H1 (cell line): ENCODE data around the gene DRGX. TPM values are rescaled to one million over a fixed set of nuclear protein-coding genes. Genes with fewer than 3 reads are reported as not detected.

Experiments
- CTCF ChIA-PET: fragments of 300-600 bp; sonication (Branson Sonifier 250); formaldehyde crosslinking; loops from one replicate; lab custom pipeline; 2021; ENCODE audit not compliant: partially characterized antibody; lab: Charles Lee
- POLR2A ChIA-PET: fragments of 300-600 bp; sonication (Branson Sonifier 250); formaldehyde crosslinking; loops from one replicate; lab custom pipeline; 2021; ENCODE audit warnings: inconsistent platforms; ENCODE audit not compliant: partially characterized antibody; lab: Charles Lee
- DNase-seq, 2 experiments: peaks; one replicate each; pipeline versions ENCODE4 v3.0.0 to v3.0.0-alpha.2; 2010 to 2022; ENCODE audit warnings: low spot score in 2 of 2, low read depth in 1 of 2, mixed read lengths in 1 of 2
- FAIRE-seq: peaks from 2 replicates; lab custom pipeline; 2011; peaks lifted over from hg19 to GRCh38; lab: Jason Lieb, UNC
- H2AFZ ChIP-seq: 2 replicates; pipeline ENCODE4 v1.8.1; 2012; ENCODE audit warnings: low read length, inconsistent platforms
- H2AK5ac ChIP-seq: 2 replicates; pipeline ENCODE4 v1.6.1; 2013; ENCODE audit warnings: low read depth, low read length
- H2BK120ac ChIP-seq: replicated peaks from 2 replicates; pipeline ENCODE3; 2013; ENCODE audit warnings: low read depth, low read length, inconsistent platforms
- H2BK12ac ChIP-seq: 2 replicates; pipeline ENCODE4 v1.6.1; 2013; ENCODE audit warnings: low read depth, low read length
- H2BK15ac ChIP-seq: 2 replicates; pipeline ENCODE4 v1.6.1; 2013; ENCODE audit warnings: low read length
- H2BK20ac ChIP-seq: 2 replicates; pipeline ENCODE4 v1.6.1; 2013; ENCODE audit warnings: low read length
- H2BK5ac ChIP-seq: 2 replicates; pipeline ENCODE4 v1.6.1; 2013; ENCODE audit warnings: low read depth, low read length
- H3K14ac ChIP-seq: 2 replicates; pipeline ENCODE4 v1.6.1; 2013; ENCODE audit warnings: inconsistent platforms; ENCODE audit not compliant: insufficient read length
- H3K18ac ChIP-seq: 2 replicates; pipeline ENCODE4 v1.6.1; 2013; ENCODE audit warnings: low read length; ENCODE audit errors: extremely low read depth
- H3K23ac ChIP-seq: 2 replicates; pipeline ENCODE4 v1.6.1; 2013; ENCODE audit warnings: inconsistent platforms; ENCODE audit not compliant: insufficient read length
- H3K23me2 ChIP-seq: 2 replicates; pipeline ENCODE4 v1.6.1; 2013; ENCODE audit warnings: low read depth, low read length
- H3K27ac ChIP-seq: 2 replicates; pipeline ENCODE4 v1.6.1; 2011; ENCODE audit warnings: low read depth, low read length, inconsistent platforms
- H3K27me3 ChIP-seq, 4 experiments: replicated peaks in 1 of 4; 1 replicate in 1 of 4; 2 replicates in 3 of 4; pipeline versions ENCODE4 v1.6.1 to v1.8.1; 2011 to 2013; ENCODE audit warnings: low read length in 3 of 4, mild to moderate bottlenecking in 3 of 4, inconsistent platforms in 2 of 4, mixed read lengths in 2 of 4, moderate library complexity in 1 of 4; ENCODE audit not compliant: control insufficient read depth in 3 of 4, insufficient read depth in 3 of 4; ENCODE audit errors: extremely low read depth in 1 of 4
- H3K36me3 ChIP-seq, 4 experiments: 2 replicates each; pipeline versions ENCODE4 v1.6.1 to v1.8.1; 2011 to 2013; ENCODE audit warnings: mild to moderate bottlenecking in 4 of 4, low read length in 3 of 4, moderate library complexity in 2 of 4, control low read depth in 1 of 4, inconsistent platforms in 1 of 4; ENCODE audit not compliant: insufficient read depth in 4 of 4, control insufficient read depth in 2 of 4
- H3K4ac ChIP-seq: replicated peaks from 2 replicates; pipeline ENCODE3; 2013; ENCODE audit warnings: low read length, low read depth, mixed read lengths, inconsistent platforms; ENCODE audit not compliant: insufficient read length
- H3K4me1 ChIP-seq, 4 experiments: replicated peaks in 1 of 4; 1 replicate in 1 of 4; 2 replicates in 3 of 4; pipeline versions ENCODE4 v1.6.1 to v1.8.1; 2011 to 2013; ENCODE audit warnings: low read length in 3 of 4, inconsistent platforms in 2 of 4, mixed read lengths in 1 of 4; ENCODE audit not compliant: insufficient read depth in 4 of 4, control insufficient read depth in 3 of 4
- H3K4me2 ChIP-seq, 2 experiments: 2 replicates each; pipeline versions ENCODE4 v1.6.1 to v1.8.1; 2011 to 2013; ENCODE audit warnings: low read depth in 2 of 2, low read length in 2 of 2, control low read depth in 1 of 2, inconsistent platforms in 1 of 2, mild to moderate bottlenecking in 1 of 2; ENCODE audit not compliant: insufficient read depth in 1 of 2
- H3K4me3 ChIP-seq, 4 experiments: fragments of 200-600, 300-600 bp in 1 of 4; sonication (generic), shearing (Covaris generic), sonication (Bioruptor Twin) in 1 of 4; 2 replicates each; pipeline versions ENCODE4 v1.5.1 to v1.8.1; 2011 to 2016; ENCODE audit warnings: low read length in 4 of 4, low read depth in 3 of 4, control low read depth in 2 of 4, inconsistent platforms in 2 of 4, mild to moderate bottlenecking in 2 of 4, mixed read lengths in 1 of 4, moderate library complexity in 1 of 4; ENCODE audit not compliant: insufficient read depth in 2 of 4; ENCODE audit errors: extremely low read depth in 1 of 4
- H3K56ac ChIP-seq: replicated peaks from 2 replicates; pipeline ENCODE3; 2013; ENCODE audit warnings: low read depth, mild to moderate bottlenecking, mixed read lengths, low read length, inconsistent platforms; ENCODE audit not compliant: insufficient read length
- H3K79me1 ChIP-seq: 2 replicates; pipeline ENCODE4 v1.6.1; 2013; ENCODE audit warnings: low read depth, low read length, control low read depth
- H3K79me2 ChIP-seq, 2 experiments: 2 replicates each; pipeline versions ENCODE4 v1.6.1 to v1.8.1; 2012 to 2013; ENCODE audit warnings: low read length in 2 of 2, mild to moderate bottlenecking in 2 of 2, inconsistent platforms in 1 of 2; ENCODE audit not compliant: insufficient read depth in 2 of 2, control insufficient read depth in 1 of 2
- H3K9ac ChIP-seq, 4 experiments: replicated peaks in 1 of 4; 1 replicate in 1 of 4; 2 replicates in 3 of 4; pipeline versions ENCODE4 v1.6.1 to v1.8.1; 2011 to 2013; ENCODE audit warnings: low read depth in 3 of 4, low read length in 3 of 4, control low read depth in 2 of 4, mild to moderate bottlenecking in 2 of 4, moderate library complexity in 2 of 4, inconsistent platforms in 1 of 4; ENCODE audit errors: extremely low read depth in 1 of 4
- H3K9me3 ChIP-seq, 2 experiments: 2 replicates each; pipeline versions ENCODE4 v1.6.1 to v1.8.1; 2012 to 2013; ENCODE audit warnings: mild to moderate bottlenecking in 2 of 2, moderate library complexity in 2 of 2, control low read depth in 1 of 2, inconsistent platforms in 1 of 2, low read depth in 1 of 2, low read length in 1 of 2, mixed read lengths in 1 of 2; ENCODE audit not compliant: insufficient read depth in 2 of 2
- H4K20me1 ChIP-seq, 2 experiments: replicated peaks in 1 of 2; 2 replicates each; pipeline versions ENCODE3 to v1.8.1; 2011 to 2013; ENCODE audit warnings: inconsistent platforms in 2 of 2, low read length in 2 of 2, mild to moderate bottlenecking in 1 of 2; ENCODE audit not compliant: insufficient read depth in 2 of 2, control insufficient read depth in 1 of 2
- H4K5ac ChIP-seq: 2 replicates; pipeline ENCODE4 v1.6.1; 2013; ENCODE audit warnings: low read length, low read depth, mixed read lengths, inconsistent platforms; ENCODE audit not compliant: insufficient read length
- H4K8ac ChIP-seq: 2 replicates; pipeline ENCODE4 v1.8.0; 2013; ENCODE audit warnings: mild to moderate bottlenecking, moderate library complexity, low read length, inconsistent platforms; ENCODE audit not compliant: insufficient read depth; ENCODE audit errors: extremely low read depth
- H4K91ac ChIP-seq: replicated peaks from 2 replicates; pipeline ENCODE3; 2013; ENCODE audit warnings: low read length, mixed read lengths, inconsistent platforms; ENCODE audit not compliant: insufficient read length
- CBX8 ChIP-seq: fragments of 300-800, 300-1000 bp; sonication (generic); IDR thresholded peaks from 2 replicates; pipeline ENCODE4 v1.7.1; 2016; ENCODE audit warnings: low read depth, low read length, borderline replicate concordance
- CTBP2 ChIP-seq: IDR thresholded peaks from 2 replicates; pipeline ENCODE4 v1.7.0; 2011; ENCODE audit warnings: borderline replicate concordance, mild to moderate bottlenecking, moderate library complexity, mixed read lengths, low read length; ENCODE audit not compliant: insufficient read depth, insufficient read length
- EZH2 ChIP-seq: fragments of 200-600 bp; sonication (generic); IDR thresholded peaks from 2 replicates; pipeline ENCODE4 v1.7.1; 2012; ENCODE audit warnings: low read depth, mild to moderate bottlenecking, moderate library complexity, low read length, inconsistent platforms; ENCODE audit not compliant: severe bottlenecking
- FOSL1 ChIP-seq: IDR thresholded peaks from 2 replicates; pipeline ENCODE4 v1.6.1; 2011; ENCODE audit warnings: mild to moderate bottlenecking, low read depth, low read length, moderate library complexity; ENCODE audit not compliant: insufficient read depth
- KDM5A ChIP-seq: fragments of 200-600 bp; IDR thresholded peaks from 2 replicates; pipeline ENCODE4 v1.7.1; 2012; ENCODE audit warnings: mild to moderate bottlenecking, low read length, inconsistent platforms, mixed read lengths
- RXRA ChIP-seq: IDR thresholded peaks from 2 replicates; pipeline ENCODE4 v1.6.1; 2011; ENCODE audit warnings: low read depth, mild to moderate bottlenecking, low read length, moderate library complexity; ENCODE audit not compliant: insufficient read depth
- SIRT6 ChIP-seq: IDR thresholded peaks from one replicate; pipeline ENCODE4 v1.7.1; 2012; ENCODE audit warnings: low read length, inconsistent platforms
- SUZ12 ChIP-seq: fragments of 200-600 bp; sonication (generic); IDR thresholded peaks from 2 replicates; pipeline ENCODE4 v1.6.1; 2012; ENCODE audit warnings: mild to moderate bottlenecking, inconsistent platforms, low read length, moderate library complexity, mixed read lengths
- YY1 ChIP-seq: IDR thresholded peaks from 2 replicates; pipeline ENCODE4 v1.6.1; 2011; ENCODE audit warnings: low read depth, mild to moderate bottlenecking, low read length
- ZNF274 ChIP-seq: IDR thresholded peaks from 2 replicates; pipeline ENCODE4 v1.7.0; 2012; ENCODE audit warnings: low read length, borderline replicate concordance; ENCODE audit errors: extremely low read depth
- WGBS, 2 experiments: shearing (Covaris generic) in 1 of 2; methylation state at CpG; one replicate each; pipeline versions ENCODE4 v1.1.6 to v1.1.7; 2013 to 2015; ENCODE audit warnings: low lambda C conversion rate in 2 of 2, mixed read lengths in 2 of 2, inconsistent platforms in 1 of 2, low coverage in 1 of 2, missing lambda C conversion rate in 1 of 2; ENCODE audit not compliant: insufficient replicate concordance in 2 of 2, insufficient coverage in 1 of 2, insufficient read length in 1 of 2; ENCODE audit errors: extremely low coverage in 1 of 2, missing lambda C conversion rate in 1 of 2; 5-methylcytosine and 5-hydroxymethylcytosine counted together
- polyA plus RNA-seq, 7 experiments: library from polyadenylated mRNA; depleted of rRNA in 3 of 7; stranded (reverse) in 5 of 7; unstranded in 2 of 7; fragments of >200 nt in 5 of 7; fragments of 200-250 nt in 2 of 7; gene quantifications; 1 replicate in 5 of 7; 2 replicates in 1 of 7; 4 replicates in 1 of 7; pipeline versions ENCODE4 v1.2.1 to v1.2.3, GENCODE V29; 2011 to 2013; ENCODE audit warnings: missing spikeins in 2 of 7, mixed read lengths in 2 of 7
- total RNA-seq: library from RNA; stranded (reverse); fragmentation: NEBNext Ultra II Directional; extraction: Animal tissue kit (Norgen Biotek cat#: 25700); gene quantifications from 2 replicates; pipeline ENCODE4 v1.2.1, GENCODE V29; 2021
- TF ChIP-seq, protein P1 (sequence below): IDR thresholded peaks from 2 replicates; pipeline ENCODE4 v1.6.1; 2012; ENCODE audit warnings: low read length, inconsistent platforms
- TF ChIP-seq, protein P2 (sequence below): IDR thresholded peaks from 2 replicates; pipeline ENCODE4 v1.6.1; 2012; ENCODE audit warnings: inconsistent platforms

The DRGX gene
- total and polyA plus RNA-seq, 2 of the 8 experiments (the other 6 are each of a cell fraction or from before 2014, with no cell fraction given) = not detected

DNA sequence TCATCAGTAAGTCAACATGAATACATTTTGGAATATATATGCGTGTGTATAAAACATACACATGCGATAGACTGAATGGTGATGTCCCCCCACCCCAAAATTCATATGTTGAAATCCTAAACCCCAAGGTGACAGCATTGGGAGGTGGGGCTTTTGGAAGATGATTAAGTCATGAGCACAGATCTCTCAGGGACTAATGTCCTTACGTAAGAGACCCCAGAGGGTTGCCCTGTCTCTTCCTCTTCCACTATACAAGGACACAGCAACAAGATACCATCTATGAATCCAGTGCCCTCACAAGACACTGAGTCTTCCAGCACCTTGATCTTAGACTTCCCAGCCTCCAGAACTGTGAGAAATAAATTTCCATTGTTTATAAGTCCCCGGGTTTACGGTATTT lies 22.5 kb downstream of the DRGX start:
- no peak overlapping the region for H3K23ac ChIP-seq
- no peak overlapping the region for H3K9ac ChIP-seq
- no peaks in the 10 kb centered on the region for H3K36me3 ChIP-seq
- no peak overlapping the region for H2BK120ac ChIP-seq
- H3K4me2 ChIP-seq = no peak overlapping the region
- H2BK20ac ChIP-seq = no peak overlapping the region
- H2BK15ac ChIP-seq = no peak overlapping the region
- H3K79me1 ChIP-seq = no peaks in the 10 kb centered on the region
- H3K14ac ChIP-seq = no peak overlapping the region
- H2AFZ ChIP-seq = no peak overlapping the region
- no peaks in the 10 kb centered on the region for H3K4me1 ChIP-seq
- H3K18ac ChIP-seq = no peak overlapping the region
- ChIA-PET CTCF (interaction anchor here (1.0 kb wide), 1 partner anchor 49 kb away, joined by 3 read pairs; no protein-coding TSS in a partner anchor), POLR2A (no interaction called here)
- no peak overlapping the region for H4K5ac ChIP-seq
- no peak for FAIRE-seq
- H3K79me2 ChIP-seq = no peaks in the 10 kb centered on the region
- DNase-seq = no peak
- no peak overlapping the region for H2BK12ac ChIP-seq
- no peak overlapping the region for H3K56ac ChIP-seq
- no peak overlapping the region for H4K8ac ChIP-seq
- H3K23me2 ChIP-seq = no peaks in the 10 kb centered on the region
- H3K4ac ChIP-seq = no peak overlapping the region
- H4K20me1 ChIP-seq = no peaks in the 10 kb centered on the region
- no peak overlapping the region for H4K91ac ChIP-seq
- 92% methylated on average over 5 of the region's 5 CpGs; no CpG with 5 or more reads in 1 of the 2 experiments for WGBS, 2 experiments
- H2BK5ac ChIP-seq = no peak overlapping the region
- no peaks in the 10 kb centered on the region for H3K9me3 ChIP-seq
- no peak overlapping the region for H3K27ac ChIP-seq
- H3K4me3 ChIP-seq = no peak overlapping the region
- H3K27me3 ChIP-seq = no peaks in the 10 kb centered on the region; a peak in 1 of 7 replicates
- H2AK5ac ChIP-seq = no peak overlapping the region
- TF ChIP-seq EZH2 = no peak
- no peak for TF ChIP-seq SIRT6
- no peak for TF ChIP-seq ZNF274
- TF ChIP-seq CTBP2 = no peak
- TF ChIP-seq FOSL1 = no peak
- no peak for TF ChIP-seq CBX8
- TF ChIP-seq SUZ12 = no peak
- TF ChIP-seq RXRA = no peak
- TF ChIP-seq, protein P1, sequence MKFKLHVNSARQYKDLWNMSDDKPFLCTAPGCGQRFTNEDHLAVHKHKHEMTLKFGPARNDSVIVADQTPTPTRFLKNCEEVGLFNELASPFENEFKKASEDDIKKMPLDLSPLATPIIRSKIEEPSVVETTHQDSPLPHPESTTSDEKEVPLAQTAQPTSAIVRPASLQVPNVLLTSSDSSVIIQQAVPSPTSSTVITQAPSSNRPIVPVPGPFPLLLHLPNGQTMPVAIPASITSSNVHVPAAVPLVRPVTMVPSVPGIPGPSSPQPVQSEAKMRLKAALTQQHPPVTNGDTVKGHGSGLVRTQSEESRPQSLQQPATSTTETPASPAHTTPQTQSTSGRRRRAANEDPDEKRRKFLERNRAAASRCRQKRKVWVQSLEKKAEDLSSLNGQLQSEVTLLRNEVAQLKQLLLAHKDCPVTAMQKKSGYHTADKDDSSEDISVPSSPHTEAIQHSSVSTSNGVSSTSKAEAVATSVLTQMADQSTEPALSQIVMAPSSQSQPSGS = no peak
- TF ChIP-seq, protein P2, sequence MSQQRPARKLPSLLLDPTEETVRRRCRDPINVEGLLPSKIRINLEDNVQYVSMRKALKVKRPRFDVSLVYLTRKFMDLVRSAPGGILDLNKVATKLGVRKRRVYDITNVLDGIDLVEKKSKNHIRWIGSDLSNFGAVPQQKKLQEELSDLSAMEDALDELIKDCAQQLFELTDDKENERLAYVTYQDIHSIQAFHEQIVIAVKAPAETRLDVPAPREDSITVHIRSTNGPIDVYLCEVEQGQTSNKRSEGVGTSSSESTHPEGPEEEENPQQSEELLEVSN = no peak
- TF ChIP-seq KDM5A = no peak
- TF ChIP-seq YY1 = no peak
